Measurements from ENCODE around the gene NPAS3.

Gene NPAS3

DNA sequence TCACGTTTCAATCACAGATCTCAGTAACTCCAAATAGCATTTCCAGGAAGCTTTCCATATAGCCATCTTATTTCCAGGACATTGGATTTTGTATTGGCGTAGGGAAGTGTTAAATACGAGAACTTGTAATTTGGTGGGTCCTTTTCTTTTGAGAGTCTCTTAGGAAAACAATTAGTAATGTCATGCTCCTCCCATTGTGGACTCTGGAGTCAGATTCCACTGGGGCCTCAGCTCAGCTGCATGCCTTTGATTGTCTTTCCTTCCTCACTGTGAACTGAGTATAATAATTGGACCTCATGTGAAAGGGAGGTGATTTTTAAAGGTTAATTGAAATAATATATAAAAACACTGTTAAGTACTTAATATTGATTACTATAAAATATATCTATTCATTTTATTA, 462.6 kb downstream of the NPAS3 start:
- H3K36me3 Mint-ChIP-seq (ENCODE audit: low read depth), result no peaks in the 10 kb centered on the region
- DNase-seq, result no peak
- no peaks in the 10 kb centered on the region for H3K4me1 Mint-ChIP-seq (ENCODE audit: low read depth)
- H3K27me3 Mint-ChIP-seq, result no peaks in the 10 kb centered on the region
- peaks cover 7% of the 10 kb centered on the region for H3K9me3 Mint-ChIP-seq
- no peak overlapping the region for H3K27ac Mint-ChIP-seq
- H3K4me3 Mint-ChIP-seq, result no peak overlapping the region

DNA sequence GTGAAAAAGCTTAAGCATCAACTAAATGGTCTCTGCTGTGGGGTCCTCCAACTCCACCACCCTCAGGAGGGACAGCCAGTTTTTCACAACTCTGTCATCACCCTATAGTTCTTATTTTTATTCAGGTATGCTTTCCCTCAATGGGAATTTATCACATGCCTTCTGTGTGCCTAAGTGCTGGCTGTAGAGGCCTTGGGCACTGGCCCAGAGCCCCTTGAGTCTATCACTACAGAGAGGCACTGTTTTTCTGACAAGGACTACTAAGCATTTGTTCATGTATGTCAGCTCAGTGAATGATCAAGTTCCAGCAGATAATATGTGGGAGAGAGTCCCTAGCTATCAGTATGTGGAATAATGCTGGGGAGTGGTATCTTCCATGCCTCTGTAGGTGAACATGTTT, 463.9 kb downstream of the NPAS3 start:
- Mint-ChIP-seq H3K4me1 (ENCODE audit: low read depth) (no peaks in the 10 kb centered on the region), H3K27me3 (no peaks in the 10 kb centered on the region), H3K4me3 (no peak overlapping the region), H3K36me3 (ENCODE audit: low read depth) (no peaks in the 10 kb centered on the region), H3K27ac (no peak overlapping the region), H3K9me3 (peaks cover 7% of the 10 kb centered on the region)
- DNase-seq, result no peak

DNA sequence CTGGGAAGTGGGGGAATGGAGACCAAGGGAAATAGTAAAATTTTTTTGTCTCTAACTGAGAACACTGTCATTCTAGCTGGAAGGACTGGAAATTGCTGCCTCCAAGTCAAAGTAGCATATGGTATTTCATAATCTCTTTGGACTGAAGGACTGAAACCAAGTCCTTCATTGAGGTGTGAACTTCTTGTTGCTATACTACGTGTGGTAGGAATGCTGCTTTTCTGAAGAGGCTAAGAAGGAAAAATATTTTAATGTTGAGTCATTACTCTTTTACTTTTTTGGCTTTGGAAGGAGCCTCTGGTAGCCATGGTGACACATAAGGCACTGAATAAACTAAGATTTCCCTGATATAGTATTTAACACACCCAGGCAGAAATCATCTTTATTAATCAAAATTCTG, 465.4 kb downstream of the NPAS3 start:
- Mint-ChIP-seq H3K27me3 (no peaks in the 10 kb centered on the region), H3K36me3 (ENCODE audit: low read depth) (no peaks in the 10 kb centered on the region), H3K27ac (no peak overlapping the region), H3K4me3 (no peak overlapping the region), H3K9me3 (peaks cover 7% of the 10 kb centered on the region), H3K4me1 (ENCODE audit: low read depth) (no peaks in the 10 kb centered on the region)
- DNase-seq, result no peak

DNA sequence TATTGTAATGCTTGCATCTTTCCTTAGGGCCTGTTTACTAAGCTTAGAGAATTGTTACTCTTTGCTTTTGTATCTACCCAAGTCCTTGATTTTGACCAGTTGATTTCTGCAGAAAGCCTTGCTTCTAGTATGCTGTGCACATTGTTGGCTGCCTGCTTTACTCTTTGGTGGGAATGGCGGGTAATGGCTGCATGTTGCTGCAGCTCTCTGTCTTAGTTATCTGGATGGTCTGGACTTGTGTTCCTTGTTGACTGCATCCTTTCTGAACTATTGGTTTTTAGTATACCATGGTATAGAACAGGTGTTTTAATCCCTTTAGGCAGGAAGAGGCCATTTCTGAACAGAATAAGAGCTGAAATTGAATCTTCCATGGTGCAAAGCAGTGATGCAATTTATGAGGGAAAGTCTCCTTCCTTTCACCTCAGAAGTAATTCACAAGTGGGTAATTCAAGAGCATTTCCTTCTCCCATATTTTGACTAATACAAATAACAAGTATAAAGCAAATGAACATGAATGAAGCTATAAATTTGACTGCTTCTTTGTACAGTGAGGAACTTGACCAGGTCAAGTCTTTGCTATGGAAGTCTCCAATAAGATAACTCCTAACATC, 466.4 kb downstream of the NPAS3 start:
- DNase-seq, result no peak
- H3K36me3 Mint-ChIP-seq (ENCODE audit: low read depth), result no peaks in the 10 kb centered on the region
- H3K4me3 Mint-ChIP-seq, result no peak overlapping the region
- H3K9me3 Mint-ChIP-seq, result peaks cover 7% of the 10 kb centered on the region
- no peak overlapping the region for H3K27ac Mint-ChIP-seq
- no peaks in the 10 kb centered on the region for H3K27me3 Mint-ChIP-seq
- H3K4me1 Mint-ChIP-seq (ENCODE audit: low read depth), result no peaks in the 10 kb centered on the region

DNA sequence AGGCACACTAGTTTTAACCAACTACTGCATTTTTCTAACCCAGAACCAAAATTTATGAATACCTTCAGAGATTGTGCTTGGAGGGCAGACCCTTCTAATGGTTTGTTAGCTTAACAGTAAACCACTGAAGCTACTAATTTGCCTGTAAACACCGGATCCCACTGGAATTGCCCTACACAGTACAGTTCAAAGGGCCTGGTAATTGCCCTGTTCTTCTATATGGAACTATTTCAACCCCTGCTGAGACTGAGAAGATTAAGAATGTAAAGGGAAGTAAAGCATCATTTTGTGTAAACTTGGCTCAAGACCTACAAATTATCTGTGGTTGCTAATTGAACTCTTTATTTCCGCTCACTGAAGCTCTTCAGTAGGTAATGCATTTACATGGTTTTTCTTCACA, 468.1 kb downstream of the NPAS3 start:
- no peaks in the 10 kb centered on the region for H3K4me1 Mint-ChIP-seq (ENCODE audit: low read depth)
- H3K4me3 Mint-ChIP-seq, result no peak overlapping the region
- H3K27me3 Mint-ChIP-seq, result no peaks in the 10 kb centered on the region
- peaks cover 7% of the 10 kb centered on the region for H3K9me3 Mint-ChIP-seq
- no peaks in the 10 kb centered on the region for H3K36me3 Mint-ChIP-seq (ENCODE audit: low read depth)
- DNase-seq, result no peak
- H3K27ac Mint-ChIP-seq, result no peak overlapping the region

DNA sequence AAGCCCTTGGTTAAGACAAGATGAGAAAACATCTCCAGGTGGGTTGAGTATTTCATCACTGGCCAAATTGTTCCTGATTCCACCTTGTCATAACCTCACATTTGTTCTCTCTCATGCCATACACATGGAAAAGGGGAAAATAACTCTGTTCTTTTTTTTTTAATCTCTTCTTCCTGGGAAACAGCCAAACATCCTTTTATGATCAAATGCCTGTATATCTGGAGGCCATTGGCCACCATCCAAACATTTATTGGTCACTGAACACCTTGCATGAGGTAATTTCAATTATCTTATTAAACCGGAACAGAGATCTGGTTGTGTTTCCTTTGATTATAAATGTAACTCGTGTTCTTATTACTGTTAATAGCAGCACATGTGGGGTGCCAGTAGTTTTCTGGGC, 469.6 kb downstream of the NPAS3 start:
- Mint-ChIP-seq H3K27me3 (peaks cover 2% of the 10 kb centered on the region), H3K27ac (no peak overlapping the region), H3K36me3 (ENCODE audit: low read depth) (no peaks in the 10 kb centered on the region), H3K4me3 (no peak overlapping the region), H3K4me1 (ENCODE audit: low read depth) (no peaks in the 10 kb centered on the region), H3K9me3 (peaks cover 7% of the 10 kb centered on the region)
- DNase-seq, result no peak

DNA sequence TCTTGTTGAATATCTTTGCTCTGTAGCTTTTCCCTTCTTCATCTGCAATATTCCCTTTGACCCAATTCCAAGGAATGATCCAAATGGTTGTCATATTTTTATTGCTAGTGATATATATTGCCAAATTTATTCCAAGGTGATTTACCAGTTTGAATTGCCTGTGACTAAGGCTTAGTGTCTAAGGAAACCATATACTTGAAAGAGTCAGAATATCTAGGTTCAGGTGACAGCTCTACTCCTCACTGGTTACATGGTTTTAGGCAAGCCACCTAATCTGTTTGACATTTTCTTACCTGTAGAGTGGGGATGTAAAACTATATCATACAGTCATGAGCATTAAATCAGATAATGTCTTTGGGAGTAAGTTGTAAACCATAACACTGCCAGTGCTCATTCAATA, 473.8 kb downstream of the NPAS3 start:
- H3K27me3 Mint-ChIP-seq, result peaks cover 11% of the 10 kb centered on the region
- no peak overlapping the region for H3K27ac Mint-ChIP-seq
- H3K36me3 Mint-ChIP-seq (ENCODE audit: low read depth), result no peaks in the 10 kb centered on the region
- H3K4me3 Mint-ChIP-seq, result no peak overlapping the region
- no peak for DNase-seq
- H3K9me3 Mint-ChIP-seq, result no peaks in the 10 kb centered on the region
- no peaks in the 10 kb centered on the region for H3K4me1 Mint-ChIP-seq (ENCODE audit: low read depth)

DNA sequence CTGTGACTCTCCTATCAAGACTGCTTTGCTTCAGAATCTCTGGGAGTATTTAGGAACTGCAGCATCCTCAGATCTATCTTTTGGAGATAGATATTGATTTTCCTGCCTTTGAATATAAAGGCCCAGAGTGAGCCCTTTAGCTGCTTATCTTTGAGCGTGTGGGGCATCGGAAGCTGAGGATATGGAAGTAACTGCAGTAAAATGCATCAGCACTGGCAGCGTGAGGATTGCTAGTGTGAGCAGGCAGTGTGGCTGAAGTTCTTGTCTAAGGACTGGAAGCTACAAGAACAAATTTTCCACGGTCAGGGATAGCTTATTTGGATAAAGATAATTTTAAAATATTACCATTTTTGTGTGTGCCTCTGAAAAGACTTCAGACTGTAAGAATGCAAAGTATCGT, 474.7 kb downstream of the NPAS3 start:
- H3K27ac Mint-ChIP-seq, result no peak overlapping the region
- no peaks in the 10 kb centered on the region for H3K9me3 Mint-ChIP-seq
- H3K36me3 Mint-ChIP-seq (ENCODE audit: low read depth), result no peaks in the 10 kb centered on the region
- no peaks in the 10 kb centered on the region for H3K4me1 Mint-ChIP-seq (ENCODE audit: low read depth)
- peaks cover 12% of the 10 kb centered on the region for H3K27me3 Mint-ChIP-seq
- no peak overlapping the region for H3K4me3 Mint-ChIP-seq
- no peak for DNase-seq

DNA sequence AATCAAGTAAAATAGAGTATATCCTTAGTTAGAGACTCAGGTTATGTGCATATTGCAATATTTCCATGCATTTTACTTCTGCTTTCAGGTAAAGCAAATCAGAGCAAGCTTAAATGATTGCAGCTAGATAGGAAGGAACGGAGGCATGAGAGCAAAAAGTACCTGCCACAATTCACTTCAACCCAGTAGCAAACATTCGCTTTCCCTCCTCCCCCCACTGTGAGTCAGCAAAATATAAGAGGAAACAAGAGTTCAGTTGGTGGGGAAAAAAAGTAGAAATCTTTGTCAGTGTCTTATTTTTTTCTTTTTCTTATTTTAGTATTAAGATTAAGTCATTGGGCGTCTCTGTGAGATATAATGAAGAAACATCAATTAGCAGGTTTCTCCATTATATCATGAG, 475.4 kb downstream of the NPAS3 start:
- DNase-seq, result no peak
- Mint-ChIP-seq H3K27ac (no peak overlapping the region), H3K4me1 (ENCODE audit: low read depth) (no peaks in the 10 kb centered on the region), H3K27me3 (peaks cover 12% of the 10 kb centered on the region), H3K9me3 (no peaks in the 10 kb centered on the region), H3K36me3 (ENCODE audit: low read depth) (no peaks in the 10 kb centered on the region), H3K4me3 (no peak overlapping the region)

DNA sequence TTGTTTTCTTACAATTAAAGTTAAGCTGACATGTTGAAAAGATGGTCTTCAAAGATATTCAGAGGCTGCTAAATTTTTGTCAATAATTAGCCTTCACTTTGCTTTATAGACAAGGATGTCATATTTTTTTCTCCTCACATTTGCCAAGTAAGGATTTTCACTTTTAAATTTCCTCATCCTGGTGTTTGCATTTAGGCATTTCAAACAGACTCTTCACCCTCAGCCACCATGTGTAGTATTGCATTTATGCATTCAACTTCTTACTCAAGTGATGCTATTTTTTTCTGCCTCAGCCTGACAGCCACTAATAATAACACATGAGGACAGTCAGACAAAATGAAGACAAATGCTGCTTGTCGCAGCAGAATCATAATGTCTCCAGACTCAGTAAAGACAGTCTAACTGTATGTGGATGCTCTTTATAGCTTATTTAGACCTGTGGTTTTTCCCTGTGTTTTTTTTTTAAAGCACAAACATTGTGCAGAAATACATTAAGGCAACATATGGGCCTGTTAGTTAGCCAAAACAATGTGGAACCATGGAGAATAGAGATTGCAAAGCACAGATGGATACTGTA, 481.5 kb downstream of the NPAS3 start:
- Mint-ChIP-seq H3K4me1 (ENCODE audit: low read depth) (no peaks in the 10 kb centered on the region), H3K27me3 (peaks cover 7% of the 10 kb centered on the region), H3K27ac (no peak overlapping the region), H3K4me3 (no peak overlapping the region), H3K9me3 (no peaks in the 10 kb centered on the region), H3K36me3 (ENCODE audit: low read depth) (no peaks in the 10 kb centered on the region)
- DNase-seq, result no peak

DNA sequence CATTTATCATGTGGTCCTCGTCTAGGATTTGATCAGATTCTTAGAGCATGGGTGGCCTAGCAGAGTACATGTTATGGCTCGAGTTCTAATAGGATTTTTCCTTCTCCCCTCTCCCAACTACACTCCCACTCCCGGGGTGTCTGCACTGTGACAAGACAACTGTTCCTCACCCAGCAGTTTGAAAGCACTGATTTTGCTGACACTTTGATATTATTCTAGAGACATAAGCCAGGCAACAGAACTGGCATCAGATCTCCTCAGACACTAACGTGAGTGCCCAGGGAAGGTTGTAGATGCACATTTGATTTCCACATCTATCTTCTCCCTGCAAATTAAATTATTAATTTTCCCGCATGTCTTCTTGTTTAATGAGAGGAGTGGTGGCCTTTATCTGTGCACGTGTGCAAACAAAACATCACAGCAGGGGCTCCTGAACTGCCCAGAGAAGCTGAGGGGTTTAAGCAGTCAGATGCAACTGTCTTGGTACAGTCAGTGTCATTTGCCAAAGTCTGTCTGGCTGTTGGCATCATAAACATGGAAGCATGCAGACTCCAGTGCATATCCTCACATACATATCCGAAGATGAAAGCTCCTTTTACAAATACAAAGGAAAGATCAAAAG, 491.8 kb downstream of the NPAS3 start:
- Mint-ChIP-seq H3K27ac (no peak overlapping the region), H3K4me1 (ENCODE audit: low read depth) (peaks cover 4% of the 10 kb centered on the region), H3K36me3 (ENCODE audit: low read depth) (no peaks in the 10 kb centered on the region), H3K27me3 (no peaks in the 10 kb centered on the region), H3K4me3 (no peak overlapping the region), H3K9me3 (peaks cover 4% of the 10 kb centered on the region)
- DNase-seq, result no peak

DNA sequence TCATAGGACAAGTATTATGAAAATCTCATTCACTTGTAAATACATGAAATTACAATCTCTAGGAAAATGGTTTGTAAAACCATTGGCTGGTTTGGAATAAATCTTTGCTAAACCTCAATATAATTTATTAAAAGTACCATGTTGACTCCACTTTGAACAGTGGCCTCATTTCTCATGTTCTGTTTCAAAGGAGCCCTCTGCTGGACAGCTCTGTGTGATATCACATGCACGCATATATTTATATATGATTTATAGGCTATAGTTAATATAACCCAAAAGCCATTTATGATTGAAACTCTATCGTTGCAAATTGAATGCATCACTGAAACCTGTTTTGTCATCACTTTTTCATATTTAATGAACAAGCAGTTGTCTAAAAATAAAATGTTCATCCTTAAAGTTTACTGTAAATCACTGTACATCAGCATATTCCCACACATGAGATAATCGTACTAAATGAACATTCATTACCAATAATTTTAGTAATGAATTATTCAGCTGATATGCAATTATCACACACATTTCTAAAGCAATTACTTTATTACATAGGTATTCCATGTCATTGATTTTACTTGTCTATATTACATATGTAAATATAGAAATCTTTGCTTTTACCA, 493.8 kb downstream of the NPAS3 start:
- peaks cover 4% of the 10 kb centered on the region for H3K9me3 Mint-ChIP-seq
- no peaks in the 10 kb centered on the region for H3K36me3 Mint-ChIP-seq (ENCODE audit: low read depth)
- H3K4me1 Mint-ChIP-seq (ENCODE audit: low read depth), result peaks cover 16% of the 10 kb centered on the region
- no peak overlapping the region for H3K27ac Mint-ChIP-seq
- DNase-seq, result no peak
- no peak overlapping the region for H3K4me3 Mint-ChIP-seq
- no peaks in the 10 kb centered on the region for H3K27me3 Mint-ChIP-seq

DNA sequence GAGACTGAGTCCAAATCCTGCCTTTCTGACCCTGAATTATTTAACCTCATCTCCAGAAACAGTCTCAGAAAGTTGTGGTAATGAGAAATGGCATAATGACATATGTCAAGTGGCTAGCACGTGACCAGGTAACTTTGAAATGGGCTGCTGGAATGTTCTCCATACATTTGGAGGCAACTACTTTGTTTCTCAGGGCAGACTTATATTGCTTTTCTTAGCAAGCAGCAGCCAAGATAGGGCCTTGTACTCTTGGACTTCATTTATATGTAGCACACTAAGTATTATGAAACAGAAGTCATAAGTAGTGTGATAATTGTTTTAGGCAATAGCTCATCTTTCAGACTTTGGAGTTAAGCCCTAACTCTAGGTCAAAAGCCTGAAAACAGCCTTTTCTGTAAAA, 494.7 kb downstream of the NPAS3 start:
- Mint-ChIP-seq H3K4me1 (ENCODE audit: low read depth) (peaks cover 16% of the 10 kb centered on the region), H3K9me3 (peaks cover 4% of the 10 kb centered on the region), H3K36me3 (ENCODE audit: low read depth) (no peaks in the 10 kb centered on the region), H3K27me3 (no peaks in the 10 kb centered on the region), H3K4me3 (no peak overlapping the region), H3K27ac (no peak overlapping the region)
- no peak for DNase-seq

DNA sequence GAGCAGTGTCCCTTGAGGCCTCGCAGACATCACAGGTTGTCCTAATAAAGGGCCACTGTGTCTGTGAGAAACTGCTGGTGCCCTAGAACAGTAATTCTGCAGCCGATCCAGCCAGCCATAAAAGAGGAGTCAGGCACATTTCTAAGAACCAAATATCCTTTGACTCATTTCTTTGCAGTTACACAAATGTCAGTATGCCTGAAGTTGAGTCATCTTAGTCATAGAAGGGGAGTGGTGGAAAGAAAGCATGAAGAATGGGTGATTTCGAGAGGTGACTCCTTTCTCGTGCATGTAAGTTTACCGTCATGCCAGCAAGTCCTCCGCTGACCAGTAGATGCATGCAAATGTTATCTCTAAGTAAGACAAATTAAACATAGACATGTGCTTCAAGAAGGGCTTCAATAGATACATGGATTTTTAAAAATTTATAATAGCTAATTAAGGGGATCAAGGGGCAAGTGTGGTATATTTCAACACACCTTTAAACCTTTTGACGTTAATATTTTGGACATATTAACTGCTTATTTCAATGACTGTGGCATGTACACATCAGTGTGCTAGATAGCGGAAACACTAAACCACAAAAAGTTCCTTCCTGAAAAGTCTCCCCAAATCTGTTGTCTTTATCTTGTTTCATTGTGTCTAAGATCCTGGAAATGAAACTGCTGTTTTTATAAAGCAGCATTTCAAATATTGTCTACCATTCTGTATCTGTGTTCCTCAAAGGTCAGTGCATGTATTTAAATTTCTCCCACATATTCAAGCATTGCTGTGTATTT, 497.4 kb downstream of the NPAS3 start:
- Mint-ChIP-seq H3K9me3 (peaks cover 4% of the 10 kb centered on the region), H3K27ac (no peak overlapping the region)
- DNase-seq, result no peak

DNA sequence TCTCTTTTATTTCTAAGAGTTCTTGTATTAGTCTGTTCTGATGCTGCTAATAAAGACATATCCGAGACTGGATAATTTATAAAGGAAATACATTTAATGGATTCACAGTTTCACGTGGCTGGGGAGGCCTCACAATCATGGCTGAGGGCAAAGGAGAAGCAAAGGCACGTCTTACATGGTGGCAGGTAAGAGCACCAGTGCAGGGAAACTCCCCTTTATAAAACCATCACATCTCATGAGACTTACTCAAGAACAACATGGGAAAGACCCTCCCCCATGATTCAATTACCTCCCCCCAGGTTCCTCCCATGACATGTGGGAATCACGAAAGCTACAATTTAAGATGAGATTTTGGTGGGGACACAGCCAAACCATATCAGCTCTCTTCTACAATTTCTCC, 503.0 kb downstream of the NPAS3 start:
- no peaks in the 10 kb centered on the region for H3K36me3 Mint-ChIP-seq (ENCODE audit: low read depth)
- H3K4me3 Mint-ChIP-seq, result no peak overlapping the region
- H3K27ac Mint-ChIP-seq, result no peak overlapping the region
- H3K27me3 Mint-ChIP-seq, result no peaks in the 10 kb centered on the region
- H3K9me3 Mint-ChIP-seq, result no peaks in the 10 kb centered on the region
- peaks cover 3% of the 10 kb centered on the region for H3K4me1 Mint-ChIP-seq (ENCODE audit: low read depth)
- no peak for DNase-seq

More for the DNA sequence above, 497.4 kb downstream of the NPAS3 start:
- Mint-ChIP-seq H3K27me3 (no peaks in the 10 kb centered on the region), H3K4me1 (ENCODE audit: low read depth) (peaks cover 16% of the 10 kb centered on the region), H3K4me3 (no peak overlapping the region), H3K36me3 (ENCODE audit: low read depth) (no peaks in the 10 kb centered on the region)
